IMR-90 (cell line): ENCODE data around the gene CNGB1. TPM values are rescaled to one million over a fixed set of nuclear protein-coding genes. Genes with fewer than 3 reads are reported as not detected.
"Not testable (repeated sequence)": the region's sequence is repeated elsewhere in the genome, so short reads cannot be mapped to it uniquely, and the experiment has no call there.

ENCODE experiments used
- ATAC-seq: fragments of 200-7000 bp; cut with Tn5 transposase; 2 replicates; pipeline ENCODE4 v1.9.1; 2020; ENCODE audit warnings: low read depth, mild to moderate bottlenecking, moderate library complexity
- BruUV-seq: library from RNA; stranded (reverse); fragments of 400-500 nt; replicated peaks from 2 replicates; lab custom pipeline; 2021; lab: Mats Ljungman, UMichigan
- CTCF ChIA-PET: fragments of 300-600 bp; formaldehyde crosslinking; extraction: SDS; loops from one replicate; lab custom pipeline; 2021; ENCODE audit warnings: antibody characterized with exemption; lab: Yijun Ruan, JAX
- POLR2A ChIA-PET: fragments of 300-600 bp; sonication (Branson Sonifier 250); formaldehyde crosslinking; loops from one replicate; lab custom pipeline; 2022; ENCODE audit warnings: antibody characterized with exemption; ENCODE audit not compliant: unreplicated experiment; lab: Charles Lee
- DNase-seq: peaks from one replicate; pipeline ENCODE4 v3.0.0; 2013
- H2AFZ ChIP-seq: replicated peaks from 2 replicates; pipeline ENCODE3; 2013; ENCODE audit warnings: low read length, mild to moderate bottlenecking; ENCODE audit not compliant: poor library complexity
- H2AK5ac ChIP-seq: 2 replicates; pipeline ENCODE4 v1.6.1; 2013; ENCODE audit warnings: low read depth, low read length, inconsistent platforms
- H2AK9ac ChIP-seq: replicated peaks from 2 replicates; pipeline ENCODE3; 2013; ENCODE audit warnings: mild to moderate bottlenecking, low read depth, low read length, moderate library complexity; ENCODE audit not compliant: poor library complexity
- H2BK120ac ChIP-seq: 2 replicates; pipeline ENCODE4 v1.6.1; 2013; ENCODE audit warnings: low read depth, low read length, inconsistent platforms
- H2BK15ac ChIP-seq: 3 replicates; pipeline ENCODE4 v1.6.1; 2013; ENCODE audit warnings: low read depth, low read length, inconsistent platforms
- H2BK20ac ChIP-seq: 2 replicates; pipeline ENCODE4 v1.6.1; 2013; ENCODE audit warnings: low read depth, mild to moderate bottlenecking, inconsistent platforms, low read length, moderate library complexity
- H2BK5ac ChIP-seq: 2 replicates; pipeline ENCODE4 v1.6.1; 2013; ENCODE audit warnings: mild to moderate bottlenecking, low read depth, low read length, inconsistent platforms; ENCODE audit not compliant: poor library complexity, severe bottlenecking
- H3K14ac ChIP-seq: replicated peaks from 2 replicates; pipeline ENCODE4 v1.6.1; 2013; ENCODE audit warnings: low read depth, low read length, inconsistent platforms
- H3K18ac ChIP-seq: 2 replicates; pipeline ENCODE4 v1.6.1; 2013; ENCODE audit warnings: low read depth, low read length, control low read depth
- H3K23ac ChIP-seq: 2 replicates; pipeline ENCODE4 v1.6.1; 2013; ENCODE audit warnings: low read depth, low read length, inconsistent platforms
- H3K27ac ChIP-seq: 2 replicates; pipeline ENCODE4 v1.5.1; 2013; ENCODE audit warnings: mild to moderate bottlenecking, control low read depth, low read length; ENCODE audit not compliant: insufficient read depth
- H3K27me3 ChIP-seq: 2 replicates; pipeline ENCODE4 v1.6.1; 2013; ENCODE audit warnings: low read length; ENCODE audit not compliant: control insufficient read depth, insufficient read depth
- H3K36me3 ChIP-seq: 2 replicates; pipeline ENCODE4 v1.6.1; 2013; ENCODE audit warnings: low read length, mixed read lengths; ENCODE audit not compliant: control insufficient read depth, insufficient read depth
- H3K4ac ChIP-seq: 2 replicates; pipeline ENCODE4 v1.6.1; 2013; ENCODE audit warnings: low read depth, low read length, inconsistent platforms
- H3K4me1 ChIP-seq: 2 replicates; pipeline ENCODE4 v1.6.1; 2013; ENCODE audit warnings: low read length, mixed read lengths; ENCODE audit not compliant: control insufficient read depth, insufficient read depth
- H3K4me2 ChIP-seq: 2 replicates; pipeline ENCODE4 v1.6.1; 2013; ENCODE audit warnings: low read depth, mild to moderate bottlenecking, control low read depth, low read length, moderate library complexity
- H3K4me3 ChIP-seq: 2 replicates; pipeline ENCODE4 v1.5.1; 2013; ENCODE audit warnings: low read depth, mild to moderate bottlenecking, control low read depth, low read length, moderate library complexity; ENCODE audit not compliant: insufficient read depth
- H3K56ac ChIP-seq: 2 replicates; pipeline ENCODE4 v1.6.1; 2013; ENCODE audit warnings: low read length, inconsistent platforms; ENCODE audit not compliant: insufficient read depth; ENCODE audit errors: extremely low read depth
- H3K79me1 ChIP-seq, 2 experiments: 2 replicates each; pipeline ENCODE4 v1.6.1; 2013; ENCODE audit warnings: low read length in 2 of 2, inconsistent platforms in 1 of 2, low read depth in 1 of 2
- H3K9ac ChIP-seq: 2 replicates; pipeline ENCODE4 v1.6.1; 2013; ENCODE audit warnings: low read depth, low read length, control low read depth
- H3K9me1 ChIP-seq: 2 replicates; pipeline ENCODE4 v1.6.1; 2013; ENCODE audit warnings: low read length, inconsistent platforms; ENCODE audit not compliant: insufficient read depth
- H3K9me3 ChIP-seq: 2 replicates; pipeline ENCODE4 v1.6.1; 2013; ENCODE audit warnings: low read length; ENCODE audit not compliant: control insufficient read depth, insufficient read depth
- H4K20me1 ChIP-seq: 2 replicates; pipeline ENCODE4 v1.6.1; 2013; ENCODE audit warnings: low read length, inconsistent platforms; ENCODE audit not compliant: insufficient read depth
- H4K5ac ChIP-seq: 2 replicates; pipeline ENCODE4 v1.6.1; 2013; ENCODE audit warnings: mild to moderate bottlenecking, low read depth, low read length, control low read depth
- H4K8ac ChIP-seq, 2 experiments: 2 replicates each; pipeline ENCODE4 v1.6.1; 2013; ENCODE audit warnings: low read depth in 2 of 2, low read length in 2 of 2, control low read depth in 1 of 2, inconsistent platforms in 1 of 2
- H4K91ac ChIP-seq: 2 replicates; pipeline ENCODE4 v1.6.1; 2013; ENCODE audit warnings: low read depth, low read length, inconsistent platforms; ENCODE audit not compliant: insufficient read depth
- WGBS, 2 experiments: methylation state at CpG; one replicate each; pipeline versions ENCODE4 v1.1.5 to v1.1.7; 2013; ENCODE audit warnings: missing lambda C conversion rate in 2 of 2; ENCODE audit not compliant: insufficient read length in 1 of 2; ENCODE audit errors: extremely low coverage in 2 of 2; 5-methylcytosine and 5-hydroxymethylcytosine counted together
- dilution Hi-C: fragments of 300-500 bp; cut with HindIII; formaldehyde crosslinking; loops from one replicate; pipeline ENCODE4 v1.14.3; 2018; ENCODE audit warnings: low sequenced_read_pairs; ENCODE audit not compliant: unreplicated experiment
- in situ Hi-C: fragments of 300-500 bp; cut with MboI; formaldehyde crosslinking; loops from 3 replicates; pipeline ENCODE4 v1.14.3; 2019; ENCODE audit warnings: low sequenced_read_pairs, inconsistent platforms, mixed read lengths
- intact Hi-C: fragments of 100-400 bp; cut with micrococcal nuclease; formaldehyde crosslinking; loops from 2 replicates; pipeline ENCODE4 v1.10.0; 2022
- polyA plus RNA-seq, 3 experiments: library from polyadenylated mRNA; depleted of rRNA; stranded (reverse); fragments of >200 nt; gene quantifications; 2 replicates each; pipeline ENCODE4 v1.2.3, GENCODE V29; 2012; ENCODE audit warnings: low replicate concordance in 1 of 3
- total RNA-seq: library from RNA; depleted of rRNA; stranded (reverse); fragments of >200 nt; gene quantifications from 2 replicates; pipeline ENCODE4 v1.2.3, GENCODE V29; 2012

The CNGB1 gene
- total and polyA plus RNA-seq, 2 of the 4 experiments (the other 2 are of a cell fraction) = not detected

DNA sequence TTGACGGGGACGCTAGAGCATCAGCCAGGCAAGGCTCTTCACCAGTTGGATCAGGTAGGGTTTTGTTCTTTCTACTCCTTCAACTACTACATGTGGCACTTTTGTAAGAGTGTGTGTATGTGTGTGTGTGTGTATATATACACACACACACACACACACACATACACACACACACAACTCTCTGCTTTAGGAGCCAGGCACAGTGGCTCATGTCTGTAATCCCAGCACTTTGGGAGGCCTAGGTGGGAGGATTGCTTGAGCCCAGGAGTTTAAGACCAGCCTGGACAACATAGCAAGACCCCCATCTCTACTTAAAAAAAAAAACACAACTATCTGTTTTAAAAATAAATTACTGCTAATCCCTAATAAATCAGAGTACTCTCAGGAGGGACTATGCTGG, 53.4 kb downstream of the CNGB1 start:
- POLR2A ChIA-PET, H3K4ac ChIP-seq, H4K8ac ChIP-seq, H2AK5ac ChIP-seq, H3K14ac ChIP-seq, H2AK9ac ChIP-seq, ATAC-seq, dilution Hi-C loops, H3K4me3 ChIP-seq, H3K4me2 ChIP-seq, H3K79me1 ChIP-seq, H3K9me1 ChIP-seq, H3K9me3 ChIP-seq, H4K91ac ChIP-seq, H3K56ac ChIP-seq, CTCF ChIA-PET, H4K5ac ChIP-seq, H4K20me1 ChIP-seq, H2BK120ac ChIP-seq, BruUV-seq, DNase-seq, H3K9ac ChIP-seq, H2BK5ac ChIP-seq, H3K27ac ChIP-seq, H3K23ac ChIP-seq, intact Hi-C loops, H2BK20ac ChIP-seq, H2BK15ac ChIP-seq, H2AFZ ChIP-seq, H3K18ac ChIP-seq, H3K36me3 ChIP-seq, H3K4me1 ChIP-seq: not testable (repeated sequence)
- H3K27me3 ChIP-seq = peaks cover 51% of the 10 kb centered on the region
- in situ Hi-C loops = loop anchor here (25.0 kb wide), 1 partner anchor 195 kb away; no protein-coding TSS in a partner anchor
- WGBS, 2 experiments = no CpG with 5 or more reads among the region's 2 CpGs
